Measurements from ENCODE around the gene PCBP3. TPM values are rescaled to one million over a fixed set of nuclear protein-coding genes. Genes with fewer than 3 reads are reported as not detected.
"Not testable (repeated sequence)": the region's sequence is repeated elsewhere in the genome, so short reads cannot be mapped to it uniquely, and the experiment has no call there.

PCBP3 gene
- total RNA-seq, 1 donor from 2014 or later = 2.5 TPM

DNA sequence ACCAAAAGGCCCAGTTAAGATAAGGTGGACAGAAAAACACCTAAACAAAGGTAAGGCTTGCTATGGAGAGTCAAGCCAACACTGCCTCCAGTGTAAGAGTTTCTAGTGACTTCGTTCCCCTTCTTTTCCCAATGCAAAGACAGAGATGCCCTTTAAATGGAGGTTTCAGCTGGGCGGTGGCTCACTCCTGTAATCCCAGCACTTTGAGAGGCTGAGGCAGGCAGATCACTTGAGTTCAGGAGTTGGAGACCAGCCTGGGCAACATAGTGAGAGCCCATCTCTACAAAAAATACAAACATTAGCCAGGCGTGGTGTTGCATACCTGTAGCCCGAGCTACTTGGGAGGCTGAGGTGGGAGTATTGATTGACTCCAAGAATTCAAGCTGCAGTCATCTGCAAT lies 314.0 kb downstream of the PCBP3 start:
- H3K27ac Mint-ChIP-seq (ENCODE audit: unreplicated experiment) = no peak overlapping the region
- peaks cover 6% of the 10 kb centered on the region for H3K27me3 Mint-ChIP-seq (ENCODE audit: unreplicated experiment)
- peaks cover 5% of the 10 kb centered on the region for H3K9me3 Mint-ChIP-seq (ENCODE audit: unreplicated experiment)
- no peak for DNase-seq (ENCODE audit: low spot score)
- peaks cover 16% of the 10 kb centered on the region for H3K36me3 Mint-ChIP-seq (ENCODE audit: low read depth, unreplicated experiment)
- H3K4me3 Mint-ChIP-seq (ENCODE audit: unreplicated experiment) = no peak overlapping the region
- TF ChIP-seq, protein P1, sequence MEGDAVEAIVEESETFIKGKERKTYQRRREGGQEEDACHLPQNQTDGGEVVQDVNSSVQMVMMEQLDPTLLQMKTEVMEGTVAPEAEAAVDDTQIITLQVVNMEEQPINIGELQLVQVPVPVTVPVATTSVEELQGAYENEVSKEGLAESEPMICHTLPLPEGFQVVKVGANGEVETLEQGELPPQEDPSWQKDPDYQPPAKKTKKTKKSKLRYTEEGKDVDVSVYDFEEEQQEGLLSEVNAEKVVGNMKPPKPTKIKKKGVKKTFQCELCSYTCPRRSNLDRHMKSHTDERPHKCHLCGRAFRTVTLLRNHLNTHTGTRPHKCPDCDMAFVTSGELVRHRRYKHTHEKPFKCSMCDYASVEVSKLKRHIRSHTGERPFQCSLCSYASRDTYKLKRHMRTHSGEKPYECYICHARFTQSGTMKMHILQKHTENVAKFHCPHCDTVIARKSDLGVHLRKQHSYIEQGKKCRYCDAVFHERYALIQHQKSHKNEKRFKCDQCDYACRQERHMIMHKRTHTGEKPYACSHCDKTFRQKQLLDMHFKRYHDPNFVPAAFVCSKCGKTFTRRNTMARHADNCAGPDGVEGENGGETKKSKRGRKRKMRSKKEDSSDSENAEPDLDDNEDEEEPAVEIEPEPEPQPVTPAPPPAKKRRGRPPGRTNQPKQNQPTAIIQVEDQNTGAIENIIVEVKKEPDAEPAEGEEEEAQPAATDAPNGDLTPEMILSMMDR (IDR thresholded peaks at IDR 0.05; ENCODE audit: unreplicated experiment) = no peak
- no peaks in the 10 kb centered on the region for H3K4me1 Mint-ChIP-seq (ENCODE audit: unreplicated experiment)

DNA sequence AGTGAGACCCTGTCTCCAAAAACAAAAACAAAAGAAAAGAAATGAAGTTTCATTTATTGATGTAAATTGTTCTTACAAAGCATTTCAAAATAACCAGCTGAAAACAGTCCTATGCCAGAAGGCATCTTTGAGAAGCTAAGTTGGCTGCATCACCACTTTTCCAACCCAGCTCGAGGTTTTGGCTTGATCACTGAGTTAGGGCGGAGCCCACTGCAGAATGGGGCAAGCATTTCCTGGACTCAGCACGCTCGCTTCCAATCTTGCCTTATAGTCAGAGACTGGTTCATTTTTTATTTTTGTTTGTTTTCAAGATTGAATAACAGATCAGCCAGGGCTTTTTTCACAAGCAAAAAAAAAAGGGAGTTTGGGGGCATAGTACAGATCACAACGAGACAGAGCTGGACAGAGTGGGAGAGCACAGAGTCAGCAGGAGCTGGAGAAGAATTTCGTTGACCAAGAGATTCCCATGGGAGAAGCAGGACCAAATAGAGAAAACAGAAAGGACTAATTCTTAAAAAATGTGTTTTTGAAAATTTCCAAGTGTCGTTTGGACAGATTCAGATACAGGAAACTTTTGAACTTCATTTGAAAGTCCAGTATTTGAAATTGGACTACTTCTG lies 314.6 kb downstream of the PCBP3 start:
- Mint-ChIP-seq H3K36me3 (ENCODE audit: low read depth, unreplicated experiment) (peaks cover 16% of the 10 kb centered on the region), H3K4me1 (ENCODE audit: unreplicated experiment) (no peaks in the 10 kb centered on the region), H3K27me3 (ENCODE audit: unreplicated experiment) (peaks cover 4% of the 10 kb centered on the region), H3K9me3 (ENCODE audit: unreplicated experiment) (peaks cover 5% of the 10 kb centered on the region), H3K27ac (ENCODE audit: unreplicated experiment) (no peak overlapping the region), H3K4me3 (ENCODE audit: unreplicated experiment) (no peak overlapping the region)
- DNase-seq (ENCODE audit: low spot score) = no peak
- TF ChIP-seq, protein P1 (IDR thresholded peaks at IDR 0.05; ENCODE audit: unreplicated experiment) = no peak

DNA sequence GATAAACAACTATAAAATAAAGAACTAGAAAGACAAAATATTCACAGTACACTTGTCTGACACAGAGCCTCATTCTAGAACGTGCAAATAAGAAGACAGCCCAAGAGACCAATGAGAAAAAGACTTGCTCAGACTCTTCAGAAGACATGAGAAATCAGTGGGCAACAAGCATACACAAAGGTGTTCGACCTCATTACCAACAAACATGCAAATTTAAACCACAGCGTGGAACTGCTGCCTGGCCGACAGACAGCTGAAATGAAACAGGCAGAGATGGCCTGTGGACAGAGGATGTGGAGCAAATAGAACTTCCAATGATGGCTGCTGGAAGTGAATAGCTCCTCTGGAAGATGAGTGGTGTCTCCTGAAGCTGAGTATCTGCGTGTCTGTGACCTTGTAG lies 315.7 kb downstream of the PCBP3 start:
- Mint-ChIP-seq H3K36me3 (ENCODE audit: low read depth, unreplicated experiment) (peaks cover 16% of the 10 kb centered on the region), H3K9me3 (ENCODE audit: unreplicated experiment) (peaks cover 5% of the 10 kb centered on the region), H3K4me1 (ENCODE audit: unreplicated experiment) (no peaks in the 10 kb centered on the region), H3K27me3 (ENCODE audit: unreplicated experiment) (peaks cover 4% of the 10 kb centered on the region), H3K27ac (ENCODE audit: unreplicated experiment) (no peak overlapping the region), H3K4me3 (ENCODE audit: unreplicated experiment) (no peak overlapping the region)
- TF ChIP-seq, protein P1 (IDR thresholded peaks at IDR 0.05; ENCODE audit: unreplicated experiment) = no peak
- no peak for DNase-seq (ENCODE audit: low spot score)

DNA sequence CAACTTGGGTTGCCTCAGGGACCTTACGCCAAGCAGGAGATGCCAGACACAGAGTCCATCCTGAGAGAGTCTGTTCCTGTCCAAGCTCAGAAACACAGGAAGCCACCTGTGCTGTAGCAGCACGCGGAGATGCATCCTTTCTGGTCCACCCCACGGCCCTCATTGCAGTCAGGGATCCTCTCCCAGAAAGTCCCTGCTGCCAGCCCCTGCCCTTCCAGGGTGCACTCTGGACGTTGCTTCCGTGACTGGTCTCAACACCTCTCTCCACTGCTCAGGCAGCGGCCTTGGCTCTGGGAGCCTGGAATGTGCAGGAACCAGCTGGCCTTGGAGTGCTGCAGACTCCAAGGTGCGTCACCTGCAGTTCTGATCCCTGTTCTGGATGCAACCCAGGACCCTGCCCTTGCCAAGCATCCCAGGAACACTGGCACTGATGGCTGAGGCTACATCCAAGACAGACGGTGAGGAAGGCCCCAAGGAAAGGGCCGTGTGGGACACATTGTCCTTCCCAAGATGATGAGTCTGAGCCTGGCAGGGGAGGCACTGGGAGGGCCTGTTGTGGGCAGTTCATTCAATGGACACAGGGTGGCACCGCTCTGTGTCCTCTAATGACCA lies 316.4 kb downstream of the PCBP3 start:
- Mint-ChIP-seq H3K27me3 (ENCODE audit: unreplicated experiment) (peaks cover 4% of the 10 kb centered on the region), H3K36me3 (ENCODE audit: low read depth, unreplicated experiment) (peaks cover 16% of the 10 kb centered on the region), H3K9me3 (ENCODE audit: unreplicated experiment) (peaks cover 5% of the 10 kb centered on the region), H3K4me1 (ENCODE audit: unreplicated experiment) (no peaks in the 10 kb centered on the region), H3K27ac (ENCODE audit: unreplicated experiment) (no peak overlapping the region), H3K4me3 (ENCODE audit: unreplicated experiment) (no peak overlapping the region)
- DNase-seq (ENCODE audit: low spot score) = no peak
- TF ChIP-seq, protein P1 (IDR thresholded peaks at IDR 0.05; ENCODE audit: unreplicated experiment) = no peak

DNA sequence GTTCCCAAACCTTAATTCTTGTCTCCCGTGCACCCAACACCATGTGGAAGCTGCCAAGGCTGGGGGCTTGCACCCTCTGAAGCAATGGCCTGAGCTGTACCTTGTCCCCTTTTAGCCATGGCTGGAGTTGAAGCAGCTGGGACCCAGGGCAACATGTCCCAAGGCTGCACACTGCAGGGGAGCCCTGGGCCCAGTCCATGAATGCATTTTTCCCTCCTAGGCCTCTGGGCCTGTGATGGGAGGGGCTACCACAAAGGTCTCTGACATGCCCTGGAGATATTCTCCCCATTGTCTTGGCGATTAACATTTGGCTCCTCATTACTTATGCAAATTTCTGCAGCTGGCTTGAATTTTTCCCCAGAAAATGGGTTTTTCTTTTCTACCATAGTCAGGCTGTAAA lies 317.9 kb downstream of the PCBP3 start:
- H3K27ac Mint-ChIP-seq (ENCODE audit: unreplicated experiment); H3K27me3 Mint-ChIP-seq (ENCODE audit: unreplicated experiment); H3K9me3 Mint-ChIP-seq (ENCODE audit: unreplicated experiment); H3K4me3 Mint-ChIP-seq (ENCODE audit: unreplicated experiment); H3K4me1 Mint-ChIP-seq (ENCODE audit: unreplicated experiment); DNase-seq (ENCODE audit: low spot score): not testable (repeated sequence)
- H3K36me3 Mint-ChIP-seq (ENCODE audit: low read depth, unreplicated experiment) = peaks cover 16% of the 10 kb centered on the region
